SK-N-SH (cell line): Measurements from ENCODE around the gene LAMTOR4. TPM values are rescaled to one million over a fixed set of nuclear protein-coding genes. Genes with fewer than 3 reads are reported as not detected.
A peak's percentile ranks its signal among the peaks of the same experiment; 100 is the strongest.

Source experiments
- CTCF ChIA-PET: fragments of 300-600, 350-600 bp; formaldehyde crosslinking; extraction: SDS; loops from one replicate; lab custom pipeline; 2021; lab: Yijun Ruan, JAX
- POLR2A ChIA-PET: fragments of 350-600 bp; sonication (Branson Sonifier 250); formaldehyde crosslinking; extraction: SDS; loops from one replicate; lab custom pipeline; 2020; ENCODE audit warnings: antibody characterized with exemption, inconsistent platforms; lab: Yijun Ruan, JAX
- DNase-seq: peaks from one replicate; pipeline ENCODE4 v3.0.0; 2012
- H2AFZ ChIP-seq: fragments of 200-600 bp; sonication (generic); 2 replicates; pipeline ENCODE4 v1.8.1; 2016; ENCODE audit warnings: antibody characterized with exemption, mild to moderate bottlenecking, low read depth
- H3F3A ChIP-seq: fragments of 200-600 bp; sonication (generic); replicated peaks from 2 replicates; pipeline ENCODE3; 2016; ENCODE audit warnings: antibody characterized with exemption, mild to moderate bottlenecking; ENCODE audit not compliant: insufficient read depth
- H3K27ac ChIP-seq, 2 experiments: fragments of 200-500 bp in 1 of 2; fragments of 200-600 bp in 1 of 2; sonication (Bioruptor generic) in 1 of 2; sonication (generic), shearing (Covaris generic) in 1 of 2; 2 replicates each; pipeline versions ENCODE4 v1.5.1 to v1.6.1; 2014 to 2016; ENCODE audit warnings: low read depth in 2 of 2, inconsistent platforms in 1 of 2, low read length in 1 of 2, mild to moderate bottlenecking in 1 of 2, mixed read lengths in 1 of 2
- H3K27me3 ChIP-seq: fragments of 200-600 bp; sonication (generic), shearing (Covaris generic); 2 replicates; pipeline ENCODE4 v1.6.1; 2016; ENCODE audit warnings: mixed run types; ENCODE audit not compliant: insufficient read depth
- H3K36me3 ChIP-seq, 2 experiments: fragments of 200-500 bp in 1 of 2; fragments of 200-600 bp in 1 of 2; sonication (Bioruptor generic) in 1 of 2; sonication (generic) in 1 of 2; replicated peaks in 1 of 2; 2 replicates each; pipeline versions ENCODE3 to v1.5.1; 2014 to 2016; ENCODE audit warnings: low read length in 1 of 2, mild to moderate bottlenecking in 1 of 2; ENCODE audit not compliant: insufficient read depth in 2 of 2, control insufficient read depth in 1 of 2
- H3K4me1 ChIP-seq, 2 experiments: fragments of 200-500 bp in 1 of 2; fragments of 200-600 bp in 1 of 2; sonication (Bioruptor generic) in 1 of 2; sonication (generic), shearing (Covaris generic) in 1 of 2; 2 replicates each; pipeline versions ENCODE4 v1.5.1 to v1.6.1; 2014 to 2016; ENCODE audit warnings: low read depth in 1 of 2, low read length in 1 of 2, mixed run types in 1 of 2; ENCODE audit not compliant: insufficient read depth in 2 of 2, control insufficient read depth in 1 of 2
- H3K4me2 ChIP-seq: fragments of 200-600 bp; sonication (generic), shearing (Covaris generic); 2 replicates; pipeline ENCODE4 v1.6.1; 2017; ENCODE audit warnings: mixed run types
- H3K4me3 ChIP-seq, 2 experiments: fragments of 200-500 bp in 1 of 2; fragments of 200-600 bp in 1 of 2; sonication (Bioruptor generic) in 1 of 2; sonication (generic), shearing (Covaris generic) in 1 of 2; 2 replicates each; pipeline versions ENCODE4 v1.5.1 to v1.8.1; 2014 to 2016; ENCODE audit warnings: low read depth in 2 of 2, inconsistent platforms in 1 of 2, low read length in 1 of 2, mild to moderate bottlenecking in 1 of 2, mixed read lengths in 1 of 2, moderate library complexity in 1 of 2
- H3K79me2 ChIP-seq: fragments of 200-600 bp; sonication (generic); 2 replicates; pipeline ENCODE4 v1.8.1; 2017; ENCODE audit warnings: mild to moderate bottlenecking; ENCODE audit not compliant: insufficient read depth
- H3K9ac ChIP-seq: fragments of 200-600 bp; sonication (generic); 2 replicates; pipeline ENCODE4 v1.6.1; 2017; ENCODE audit warnings: mixed run types
- H3K9me2 ChIP-seq: fragments of 200-600 bp; sonication (generic); 2 replicates; pipeline ENCODE4 v1.6.1; 2017; ENCODE audit warnings: mixed run types
- H3K9me3 ChIP-seq: fragments of 200-600 bp; sonication (generic); 2 replicates; pipeline ENCODE4 v1.6.1; 2017; ENCODE audit warnings: mixed run types, mild to moderate bottlenecking, moderate library complexity
- H4K20me1 ChIP-seq: fragments of 200-600 bp; sonication (generic); 2 replicates; pipeline ENCODE4 v1.6.1; 2017; ENCODE audit warnings: mild to moderate bottlenecking, mixed run types; ENCODE audit not compliant: insufficient read depth
- ELF1 ChIP-seq: IDR thresholded peaks from 2 replicates; pipeline ENCODE4 v1.4.0; 2012
- EP300 ChIP-seq, 2 experiments: IDR thresholded peaks; 2 replicates each; pipeline versions ENCODE4 v1.4.0 to v1.6.1; 2012; ENCODE audit warnings: borderline replicate concordance in 1 of 2, low read depth in 1 of 2, low read length in 1 of 2
- FOSL2 ChIP-seq: IDR thresholded peaks from 2 replicates; pipeline ENCODE4 v1.4.0; 2012; ENCODE audit warnings: low read depth, mild to moderate bottlenecking, moderate library complexity, borderline replicate concordance
- FOXM1 ChIP-seq: IDR thresholded peaks from 2 replicates; pipeline ENCODE4 v1.4.0; 2012; ENCODE audit warnings: low read depth, mild to moderate bottlenecking
- GATA2 ChIP-seq: sonication (generic); formaldehyde crosslinking; IDR thresholded peaks from 2 replicates; pipeline ENCODE4 v1.5.0; 2020; ENCODE audit warnings: mild to moderate bottlenecking, missing genetic modification reagents
- MAX ChIP-seq: IDR thresholded peaks from 2 replicates; pipeline ENCODE4 v1.4.0; 2012; ENCODE audit warnings: low read depth
- MEF2A ChIP-seq: IDR thresholded peaks from 2 replicates; pipeline ENCODE4 v1.4.0; 2012; ENCODE audit warnings: low read depth, borderline replicate concordance
- NFIC ChIP-seq: IDR thresholded peaks from 2 replicates; pipeline ENCODE4 v1.4.0; 2012; ENCODE audit warnings: borderline replicate concordance
- PBX3 ChIP-seq: IDR thresholded peaks from 2 replicates; pipeline ENCODE4; 2012
- RAD21 ChIP-seq: IDR thresholded peaks from 2 replicates; pipeline ENCODE4 v1.6.1; 2012; ENCODE audit warnings: mild to moderate bottlenecking, low read length
- RFX5 ChIP-seq: IDR thresholded peaks from 2 replicates; pipeline ENCODE4 v1.6.1; 2012; ENCODE audit warnings: mild to moderate bottlenecking, improper control_type of control experiment, low read length
- RXRA ChIP-seq: IDR thresholded peaks from 2 replicates; pipeline ENCODE4 v1.4.0; 2012; ENCODE audit warnings: low read depth, mild to moderate bottlenecking, borderline replicate concordance
- SIN3A ChIP-seq: IDR thresholded peaks from 2 replicates; pipeline ENCODE4 v1.6.1; 2012; ENCODE audit warnings: low read depth, mild to moderate bottlenecking, low read length, moderate library complexity, borderline replicate concordance
- TEAD4 ChIP-seq: IDR thresholded peaks from 2 replicates; pipeline ENCODE4 v1.4.0; 2012; ENCODE audit warnings: mild to moderate bottlenecking, borderline replicate concordance; ENCODE audit not compliant: insufficient read depth
- YY1 ChIP-seq: IDR thresholded peaks from 2 replicates; pipeline ENCODE4 v1.4.0; 2012; ENCODE audit warnings: low read depth, mild to moderate bottlenecking
- WGBS: methylation state at CpG from one replicate; pipeline ENCODE4 v1.1.6; 2017; ENCODE audit warnings: low lambda C conversion rate; 5-methylcytosine and 5-hydroxymethylcytosine counted together
- polyA plus RNA-seq, 3 experiments: library from polyadenylated mRNA; depleted of rRNA; stranded (reverse); fragments of >200 nt; gene quantifications; 2 replicates each; pipeline ENCODE4 v1.2.3, GENCODE V29; 2012
- TF ChIP-seq, protein P1 (sequence below): fragments of 150-350 bp; IDR thresholded peaks from 2 replicates; pipeline ENCODE4 v1.6.1; 2016; ENCODE audit warnings: mild to moderate bottlenecking, low read depth, low read length
- TF ChIP-seq, protein P2 (sequence below): fragments of 200-600 bp; sonication (generic); IDR thresholded peaks from 2 replicates; pipeline ENCODE4 v1.6.1; 2017; ENCODE audit warnings: antibody characterized with exemption, mild to moderate bottlenecking, moderate library complexity
- TF ChIP-seq, protein P3 (sequence below): fragments of 150-350 bp; IDR thresholded peaks from 2 replicates; pipeline ENCODE4 v1.6.1; 2017; ENCODE audit warnings: antibody characterized with exemption, low read length, low read depth, borderline replicate concordance
- TF ChIP-seq, protein P4 (sequence below): IDR thresholded peaks from 2 replicates; pipeline ENCODE4 v1.4.0; 2012; ENCODE audit warnings: low read depth, borderline replicate concordance
- TF ChIP-seq, protein P5 (sequence below): IDR thresholded peaks from 2 replicates; pipeline ENCODE4 v1.6.1; 2012; ENCODE audit warnings: mild to moderate bottlenecking, low read depth, low read length, moderate library complexity

Gene LAMTOR4
- polyA plus RNA-seq, 1 of the 3 experiments (the other 2 are of a cell fraction) = 630 TPM

DNA sequence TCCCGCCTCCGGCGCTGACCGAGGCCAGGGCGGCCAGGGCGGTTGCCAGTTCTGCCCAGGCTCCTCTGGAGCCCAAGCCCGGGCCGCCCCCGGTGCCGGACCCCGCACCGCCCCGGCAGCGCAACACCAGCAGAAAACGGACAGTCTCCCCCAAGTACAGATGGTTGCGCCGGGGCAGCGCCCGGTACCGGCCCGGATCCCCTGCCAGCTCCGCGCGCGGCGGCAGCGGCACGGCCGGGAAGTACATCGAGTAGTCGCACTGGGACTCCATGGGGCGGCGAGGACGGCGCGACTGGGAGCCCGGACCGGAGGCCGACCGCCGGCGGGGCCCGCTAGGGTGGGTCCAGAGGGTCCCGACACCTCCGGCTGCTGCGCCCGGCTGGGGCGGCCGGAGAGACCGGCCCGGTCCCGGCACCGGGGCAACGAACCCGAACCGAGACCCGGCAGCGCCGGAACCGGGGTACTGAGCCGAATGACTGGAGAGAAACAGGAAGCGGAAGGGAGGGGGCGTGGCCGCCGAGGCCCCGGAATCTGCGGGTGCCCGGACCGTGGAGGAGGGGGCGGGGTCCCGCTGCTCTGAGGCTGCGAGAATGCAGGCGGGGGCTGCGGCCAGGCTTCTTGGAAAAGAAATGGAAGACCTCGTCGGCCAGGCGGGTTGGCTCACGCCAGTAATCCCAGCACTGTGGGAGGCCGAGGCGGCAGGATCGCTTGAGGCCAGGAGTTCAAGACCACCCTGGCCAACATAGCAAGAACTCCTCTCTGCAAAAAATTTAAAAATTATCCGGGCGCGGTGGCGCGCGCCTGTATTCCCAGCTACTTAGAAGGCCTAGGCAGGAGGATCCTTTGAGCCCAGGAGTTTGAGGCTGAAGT is 9.7 kb downstream of the LAMTOR4 start, which contains the start of gene TRAPPC14:
TSS of gene TRAPPC14 (minus strand) at position 495 of the 870 bp plus-strand sequence. CDS start at position 271, 224 bp downstream.
- peak within 1 kb of the TSS; percentile 83 for H2AFZ ChIP-seq
- no peaks in the 10 kb centered on the region for H3K9me2 ChIP-seq
- H3K27me3 ChIP-seq = no peaks in the 10 kb centered on the region
- H3K4me2 ChIP-seq = peak within 1 kb of the TSS; percentile 100
- H3K36me3 ChIP-seq = peaks cover 23 to 35% of the 10 kb centered on the region in 2 experiments
- peak within 1 kb of the TSS; percentile 36 to 62 for H3K27ac ChIP-seq
- CTCF ChIA-PET = interaction anchor here (0.7 to 3.9 kb wide), 8 partner anchors 8 to 110 kb away, joined by 3 to 33 read pairs (median 6); partner anchors contain the start of genes GPC2, LAMTOR4 and STAG3
- H3K79me2 ChIP-seq = peaks cover 40% of the 10 kb centered on the region
- H3K9ac ChIP-seq = peak within 1 kb of the TSS; percentile 85
- no peaks in the 10 kb centered on the region for H3K9me3 ChIP-seq
- H3K4me1 ChIP-seq = peaks cover 11 to 19% of the 10 kb centered on the region in 2 experiments; a peak in 2 of 4 replicates
- POLR2A ChIA-PET = interaction anchor here (0.6 to 4.3 kb wide), 3 partner anchors 10 to 18 kb away, joined by 4 to 25 read pairs (median 8); partner anchors contain the start of genes GAL3ST4, GPC2, LAMTOR4 and STAG3
- DNase-seq = peak; percentile 100
- peaks cover 8% of the 10 kb centered on the region for H3F3A ChIP-seq
- 3% methylated on average over 61 of the region's 87 CpGs for WGBS
- H4K20me1 ChIP-seq = peaks cover 20% of the 10 kb centered on the region
- H3K4me3 ChIP-seq = peak within 1 kb of the TSS; percentile 87 to 93
- TF ChIP-seq ELF1 = peak; percentile 87
- TF ChIP-seq, protein P1, sequence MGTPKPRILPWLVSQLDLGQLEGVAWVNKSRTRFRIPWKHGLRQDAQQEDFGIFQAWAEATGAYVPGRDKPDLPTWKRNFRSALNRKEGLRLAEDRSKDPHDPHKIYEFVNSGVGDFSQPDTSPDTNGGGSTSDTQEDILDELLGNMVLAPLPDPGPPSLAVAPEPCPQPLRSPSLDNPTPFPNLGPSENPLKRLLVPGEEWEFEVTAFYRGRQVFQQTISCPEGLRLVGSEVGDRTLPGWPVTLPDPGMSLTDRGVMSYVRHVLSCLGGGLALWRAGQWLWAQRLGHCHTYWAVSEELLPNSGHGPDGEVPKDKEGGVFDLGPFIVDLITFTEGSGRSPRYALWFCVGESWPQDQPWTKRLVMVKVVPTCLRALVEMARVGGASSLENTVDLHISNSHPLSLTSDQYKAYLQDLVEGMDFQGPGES = no peak
- TF ChIP-seq, protein P2, sequence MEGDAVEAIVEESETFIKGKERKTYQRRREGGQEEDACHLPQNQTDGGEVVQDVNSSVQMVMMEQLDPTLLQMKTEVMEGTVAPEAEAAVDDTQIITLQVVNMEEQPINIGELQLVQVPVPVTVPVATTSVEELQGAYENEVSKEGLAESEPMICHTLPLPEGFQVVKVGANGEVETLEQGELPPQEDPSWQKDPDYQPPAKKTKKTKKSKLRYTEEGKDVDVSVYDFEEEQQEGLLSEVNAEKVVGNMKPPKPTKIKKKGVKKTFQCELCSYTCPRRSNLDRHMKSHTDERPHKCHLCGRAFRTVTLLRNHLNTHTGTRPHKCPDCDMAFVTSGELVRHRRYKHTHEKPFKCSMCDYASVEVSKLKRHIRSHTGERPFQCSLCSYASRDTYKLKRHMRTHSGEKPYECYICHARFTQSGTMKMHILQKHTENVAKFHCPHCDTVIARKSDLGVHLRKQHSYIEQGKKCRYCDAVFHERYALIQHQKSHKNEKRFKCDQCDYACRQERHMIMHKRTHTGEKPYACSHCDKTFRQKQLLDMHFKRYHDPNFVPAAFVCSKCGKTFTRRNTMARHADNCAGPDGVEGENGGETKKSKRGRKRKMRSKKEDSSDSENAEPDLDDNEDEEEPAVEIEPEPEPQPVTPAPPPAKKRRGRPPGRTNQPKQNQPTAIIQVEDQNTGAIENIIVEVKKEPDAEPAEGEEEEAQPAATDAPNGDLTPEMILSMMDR = no peak
- no peak for TF ChIP-seq GATA2 (CRISPR knock-in tag)
- peak; percentile 59; the same call in 1 of the 2 replicates for TF ChIP-seq TEAD4
- peak; percentile 62; the same call in 1 of the 2 replicates for TF ChIP-seq MAX
- TF ChIP-seq RFX5 = no peak
- 0 out of 2 replicates have a peak, but pooled peaks have one; percentile 23 for TF ChIP-seq PBX3
- TF ChIP-seq MEF2A = no peak
- TF ChIP-seq FOSL2 = no peak
- TF ChIP-seq, protein P3, sequence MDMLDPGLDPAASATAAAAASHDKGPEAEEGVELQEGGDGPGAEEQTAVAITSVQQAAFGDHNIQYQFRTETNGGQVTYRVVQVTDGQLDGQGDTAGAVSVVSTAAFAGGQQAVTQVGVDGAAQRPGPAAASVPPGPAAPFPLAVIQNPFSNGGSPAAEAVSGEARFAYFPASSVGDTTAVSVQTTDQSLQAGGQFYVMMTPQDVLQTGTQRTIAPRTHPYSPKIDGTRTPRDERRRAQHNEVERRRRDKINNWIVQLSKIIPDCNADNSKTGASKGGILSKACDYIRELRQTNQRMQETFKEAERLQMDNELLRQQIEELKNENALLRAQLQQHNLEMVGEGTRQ = no peak
- TF ChIP-seq EP300 (IDR thresholded peaks at IDR 0.05; ENCODE audit: borderline replicate concordance in 1 of 2, low read depth in 1 of 2, low read length in 1 of 2) = peak in 1 of 2 experiments; percentile 30; a peak in 1 of 4 replicates
- TF ChIP-seq SIN3A = peak; percentile 81; the same call in 1 of the 2 replicates
- TF ChIP-seq RAD21 = no peak
- TF ChIP-seq FOXM1 = no peak; the same call in 1 of the 2 replicates
- TF ChIP-seq, protein P4, sequence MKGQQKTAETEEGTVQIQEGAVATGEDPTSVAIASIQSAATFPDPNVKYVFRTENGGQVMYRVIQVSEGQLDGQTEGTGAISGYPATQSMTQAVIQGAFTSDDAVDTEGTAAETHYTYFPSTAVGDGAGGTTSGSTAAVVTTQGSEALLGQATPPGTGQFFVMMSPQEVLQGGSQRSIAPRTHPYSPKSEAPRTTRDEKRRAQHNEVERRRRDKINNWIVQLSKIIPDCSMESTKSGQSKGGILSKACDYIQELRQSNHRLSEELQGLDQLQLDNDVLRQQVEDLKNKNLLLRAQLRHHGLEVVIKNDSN = no peak
- TF ChIP-seq RXRA = no peak
- TF ChIP-seq NFIC = no peak
- TF ChIP-seq, protein P5, sequence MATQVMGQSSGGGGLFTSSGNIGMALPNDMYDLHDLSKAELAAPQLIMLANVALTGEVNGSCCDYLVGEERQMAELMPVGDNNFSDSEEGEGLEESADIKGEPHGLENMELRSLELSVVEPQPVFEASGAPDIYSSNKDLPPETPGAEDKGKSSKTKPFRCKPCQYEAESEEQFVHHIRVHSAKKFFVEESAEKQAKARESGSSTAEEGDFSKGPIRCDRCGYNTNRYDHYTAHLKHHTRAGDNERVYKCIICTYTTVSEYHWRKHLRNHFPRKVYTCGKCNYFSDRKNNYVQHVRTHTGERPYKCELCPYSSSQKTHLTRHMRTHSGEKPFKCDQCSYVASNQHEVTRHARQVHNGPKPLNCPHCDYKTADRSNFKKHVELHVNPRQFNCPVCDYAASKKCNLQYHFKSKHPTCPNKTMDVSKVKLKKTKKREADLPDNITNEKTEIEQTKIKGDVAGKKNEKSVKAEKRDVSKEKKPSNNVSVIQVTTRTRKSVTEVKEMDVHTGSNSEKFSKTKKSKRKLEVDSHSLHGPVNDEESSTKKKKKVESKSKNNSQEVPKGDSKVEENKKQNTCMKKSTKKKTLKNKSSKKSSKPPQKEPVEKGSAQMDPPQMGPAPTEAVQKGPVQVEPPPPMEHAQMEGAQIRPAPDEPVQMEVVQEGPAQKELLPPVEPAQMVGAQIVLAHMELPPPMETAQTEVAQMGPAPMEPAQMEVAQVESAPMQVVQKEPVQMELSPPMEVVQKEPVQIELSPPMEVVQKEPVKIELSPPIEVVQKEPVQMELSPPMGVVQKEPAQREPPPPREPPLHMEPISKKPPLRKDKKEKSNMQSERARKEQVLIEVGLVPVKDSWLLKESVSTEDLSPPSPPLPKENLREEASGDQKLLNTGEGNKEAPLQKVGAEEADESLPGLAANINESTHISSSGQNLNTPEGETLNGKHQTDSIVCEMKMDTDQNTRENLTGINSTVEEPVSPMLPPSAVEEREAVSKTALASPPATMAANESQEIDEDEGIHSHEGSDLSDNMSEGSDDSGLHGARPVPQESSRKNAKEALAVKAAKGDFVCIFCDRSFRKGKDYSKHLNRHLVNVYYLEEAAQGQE = no peak
- peak; percentile 77 for TF ChIP-seq YY1
